K562 (cell line): ENCODE results near the gene PGRMC2. TPM values are rescaled to one million over a fixed set of nuclear protein-coding genes. Genes with fewer than 3 reads are reported as not detected.

Source experiments
- ATAC-seq: fragments of 200-7000 bp; cut with Tn5 transposase; 3 replicates; pipeline ENCODE4 v1.9.1; 2020; ENCODE audit warnings: moderate library complexity
- BruUV-seq: library from RNA; stranded (reverse); fragments of 400-500 nt; replicated peaks from 2 replicates; lab custom pipeline; 2021; lab: Mats Ljungman, UMichigan
- CTCF ChIA-PET: fragments of 300-600 bp; formaldehyde crosslinking; extraction: SDS; loops from one replicate; lab custom pipeline; 2021; ENCODE audit warnings: low intra/inter-chr PET ratio; lab: Yijun Ruan, JAX
- POLR2A ChIA-PET: fragments of 300-600, 350-650 bp; sonication (Branson Sonifier 250); formaldehyde crosslinking; extraction: SDS; loops from one replicate; lab custom pipeline; 2021; ENCODE audit warnings: antibody characterized with exemption, inconsistent platforms; lab: Yijun Ruan, JAX
- DNase-seq, 4 experiments: peaks; one replicate each; pipeline versions ENCODE4 v3.0.0 to v3.0.0-alpha.2; 2011 to 2018; ENCODE audit warnings: low spot score in 3 of 4, mixed read lengths in 3 of 4; ENCODE audit errors: extremely low read depth in 1 of 4
- FAIRE-seq: peaks from 2 replicates; lab custom pipeline; 2011; peaks lifted over from hg19 to GRCh38; lab: Jason Lieb, UNC
- H2AFZ ChIP-seq: 2 replicates; pipeline ENCODE4 v1.6.0; 2011; ENCODE audit warnings: low read depth, low read length, control low read depth, inconsistent platforms
- H3K27ac ChIP-seq: fragments of 200-600 bp; 3 replicates; pipeline ENCODE4 v1.8.0; 2011; ENCODE audit warnings: low read depth, mild to moderate bottlenecking, control low read depth, inconsistent platforms, low read length, moderate library complexity, mixed read lengths; ENCODE audit errors: extremely low read depth
- H3K27me3 ChIP-seq, 2 experiments: fragments of 300-600 bp in 1 of 2; 2 replicates in 1 of 2; 3 replicates in 1 of 2; pipeline versions ENCODE4 v1.6.0 to v1.8.0; 2011; ENCODE audit warnings: inconsistent platforms in 2 of 2, low read length in 2 of 2, mild to moderate bottlenecking in 1 of 2, mixed read lengths in 1 of 2, moderate library complexity in 1 of 2; ENCODE audit not compliant: control insufficient read depth in 2 of 2, insufficient read depth in 2 of 2
- H3K36me3 ChIP-seq: fragments of 300-600 bp; 3 replicates; pipeline ENCODE4 v1.8.0; 2011; ENCODE audit warnings: mild to moderate bottlenecking, low read length, inconsistent platforms; ENCODE audit not compliant: control insufficient read depth, insufficient read depth
- H3K4me1 ChIP-seq, 2 experiments: fragments of 200-600 bp in 1 of 2; replicated peaks in 1 of 2; 2 replicates in 1 of 2; 3 replicates in 1 of 2; pipeline versions ENCODE4 v1.5.1 to v1.8.0; 2011; ENCODE audit warnings: inconsistent platforms in 2 of 2, low read length in 2 of 2, mild to moderate bottlenecking in 1 of 2, mixed read lengths in 1 of 2, moderate library complexity in 1 of 2; ENCODE audit not compliant: control insufficient read depth in 2 of 2, insufficient read depth in 2 of 2
- H3K4me2 ChIP-seq: 2 replicates; pipeline ENCODE4 v1.6.1; 2011; ENCODE audit warnings: low read length, control low read depth, inconsistent platforms, mixed read lengths; ENCODE audit not compliant: insufficient read depth
- H3K4me3 ChIP-seq: fragments of 200-600 bp; sonication (generic), shearing (Covaris generic); 2 replicates; pipeline ENCODE4 v1.5.1; 2016; ENCODE audit warnings: control low read depth, inconsistent platforms
- H3K79me2 ChIP-seq: fragments of 200-600 bp; 3 replicates; pipeline ENCODE4 v1.8.0; 2011; ENCODE audit warnings: low read length, inconsistent platforms; ENCODE audit not compliant: control insufficient read depth, insufficient read depth
- H3K9ac ChIP-seq, 2 experiments: 2 replicates each; pipeline versions ENCODE4 v1.6.0 to v1.6.1; 2011; ENCODE audit warnings: low read depth in 2 of 2, low read length in 2 of 2, control low read depth in 1 of 2, inconsistent platforms in 1 of 2, mild to moderate bottlenecking in 1 of 2, mixed read lengths in 1 of 2; ENCODE audit not compliant: insufficient read depth in 1 of 2
- H3K9me1 ChIP-seq: one replicate; pipeline ENCODE4 v1.6.0; 2011; ENCODE audit warnings: inconsistent platforms, mild to moderate bottlenecking, low read length, moderate library complexity; ENCODE audit not compliant: control insufficient read depth, insufficient read depth
- H3K9me3 ChIP-seq: replicated peaks from 2 replicates; pipeline ENCODE4 v1.5.1; 2011; ENCODE audit warnings: low read depth, low read length, inconsistent platforms; ENCODE audit not compliant: control insufficient read depth, insufficient read depth
- H4K20me1 ChIP-seq: replicated peaks from 2 replicates; pipeline ENCODE4 v1.6.1; 2011; ENCODE audit warnings: low read length, inconsistent platforms, mixed read lengths; ENCODE audit not compliant: control insufficient read depth, insufficient read depth
- CBX5 ChIP-seq: IDR thresholded peaks from 2 replicates; pipeline ENCODE4 v1.6.1; 2014; ENCODE audit warnings: low read depth, borderline replicate concordance
- LARP7 ChIP-seq: fragments of 450-650 bp; IDR thresholded peaks from 2 replicates; pipeline ENCODE4 v1.6.1; 2016
- POLR2AphosphoS5 ChIP-seq: IDR thresholded peaks from 2 replicates; pipeline ENCODE4 v1.6.1; 2011; ENCODE audit warnings: mild to moderate bottlenecking, low read depth, low read length, moderate library complexity; ENCODE audit not compliant: control insufficient read depth, insufficient read depth
- TAF1 ChIP-seq: IDR thresholded peaks from 2 replicates; pipeline ENCODE4 v1.6.1; 2011; ENCODE audit warnings: mild to moderate bottlenecking, low read length, moderate library complexity; ENCODE audit not compliant: insufficient read depth, control insufficient read depth, severe bottlenecking; ENCODE audit errors: extremely low read depth
- TSC22D4 ChIP-seq: fragments of 450-650 bp; IDR thresholded peaks from 2 replicates; pipeline ENCODE4 v1.6.1; 2016; ENCODE audit warnings: missing genetic modification characterization, missing biosample characterization, control low read depth
- ZKSCAN1 ChIP-seq: fragments of 150-350 bp; IDR thresholded peaks from 2 replicates; pipeline ENCODE4 v1.6.1; 2016; ENCODE audit warnings: low read depth, low read length
- ZNF696 ChIP-seq: fragments of 250-450 bp; sonication (Bioruptor Pico); conservative IDR thresholded peaks from 2 replicates; pipeline ENCODE4 v1.4.0; 2020; ENCODE audit warnings: mild to moderate bottlenecking, moderate library complexity
- WGBS: fragments of 100-300 bp; shearing (Covaris generic); methylation state at CpG from one replicate; pipeline ENCODE4 v1.1.6; 2016; ENCODE audit warnings: low coverage, mixed read lengths; ENCODE audit not compliant: insufficient coverage; ENCODE audit errors: missing lambda C conversion rate; 5-methylcytosine and 5-hydroxymethylcytosine counted together
- in situ Hi-C: fragments of 300-500 bp; cut with MboI; formaldehyde crosslinking; loops from 4 replicates; pipeline ENCODE4 v1.15.0; 2018; ENCODE audit warnings: inconsistent platforms, mixed read lengths
- intact Hi-C: fragments of 100-400 bp; cut with micrococcal nuclease; formaldehyde crosslinking; loops from 2 replicates; pipeline ENCODE4 v1.14.2; 2022
- polyA plus RNA-seq, 8 experiments: library from polyadenylated mRNA; depleted of rRNA in 4 of 8; stranded (reverse) in 5 of 8; unstranded in 3 of 8; fragments of >200 nt; fragmentation: Nextera tagmentation in 2 of 8; fragmentation: Illumina TruSeq in 1 of 8; extraction: Ambion mirVana in 2 of 8; extraction: Trizol in 1 of 8; gene quantifications; 2 replicates each; pipeline versions ENCODE4 v1.2.1 to v1.2.3, GENCODE V29; 2011 to 2014; ENCODE audit warnings: inconsistent platforms in 1 of 8, missing spikeins in 1 of 8
- total RNA-seq, 7 experiments: library from RNA; depleted of rRNA in 6 of 7; stranded (reverse); fragments of >200 nt in 6 of 7; fragmentation: Illumina TruSeq in 2 of 7; extraction: Trizol in 2 of 7; gene quantifications; 2 replicates each; pipeline versions ENCODE4 v1.2.1 to v1.2.3, GENCODE V29; 2011 to 2021; ENCODE audit warnings: low replicate concordance in 1 of 7
- TF ChIP-seq, protein P1 (sequence below): fragments of 250-450 bp; sonication (Bioruptor Pico); IDR thresholded peaks from 2 replicates; pipeline ENCODE4 v1.5.0; 2021
- TF ChIP-seq, protein P2 (sequence below), 2 experiments: fragments of 450-650 bp in 1 of 2; sonication (generic) in 1 of 2; formaldehyde crosslinking in 1 of 2; IDR thresholded peaks; 2 replicates each; pipeline versions ENCODE4 v1.7.1 to v1.9.0; 2016 to 2022; ENCODE audit warnings: inconsistent platforms in 1 of 2, mild to moderate bottlenecking in 1 of 2, missing genetic modification reagents in 1 of 2

PGRMC2 gene
- total and polyA plus RNA-seq, 9 of the 15 experiments (the other 6 are each of a cell fraction or from before 2014, with no cell fraction given): 12.4 to 81.3 (median 22.7) TPM

DNA sequence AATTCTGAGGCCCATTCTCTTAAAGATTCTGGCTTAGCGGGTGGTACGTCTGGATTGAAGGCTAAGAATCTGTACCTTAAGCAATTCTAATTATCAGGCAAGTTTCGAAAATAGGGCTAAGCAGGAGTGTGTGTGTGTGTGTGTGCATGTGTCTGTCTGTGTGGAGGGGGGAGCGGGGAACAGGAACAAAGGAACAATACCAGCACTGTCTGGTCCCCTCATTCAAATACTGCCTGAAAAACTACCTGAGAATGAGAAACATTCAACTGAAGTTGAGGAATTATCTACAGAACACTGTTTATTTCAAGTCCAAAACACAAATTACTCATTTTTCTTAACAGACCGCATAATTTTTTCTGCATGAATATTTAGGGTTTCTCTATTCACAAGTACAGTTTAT, 18.6 kb downstream of the PGRMC2 start (continued):
- TF ChIP-seq, protein P1, sequence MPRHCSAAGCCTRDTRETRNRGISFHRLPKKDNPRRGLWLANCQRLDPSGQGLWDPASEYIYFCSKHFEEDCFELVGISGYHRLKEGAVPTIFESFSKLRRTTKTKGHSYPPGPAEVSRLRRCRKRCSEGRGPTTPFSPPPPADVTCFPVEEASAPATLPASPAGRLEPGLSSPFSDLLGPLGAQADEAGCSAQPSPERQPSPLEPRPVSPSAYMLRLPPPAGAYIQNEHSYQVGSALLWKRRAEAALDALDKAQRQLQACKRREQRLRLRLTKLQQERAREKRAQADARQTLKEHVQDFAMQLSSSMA (CRISPR knock-in tag): no peak

DNA sequence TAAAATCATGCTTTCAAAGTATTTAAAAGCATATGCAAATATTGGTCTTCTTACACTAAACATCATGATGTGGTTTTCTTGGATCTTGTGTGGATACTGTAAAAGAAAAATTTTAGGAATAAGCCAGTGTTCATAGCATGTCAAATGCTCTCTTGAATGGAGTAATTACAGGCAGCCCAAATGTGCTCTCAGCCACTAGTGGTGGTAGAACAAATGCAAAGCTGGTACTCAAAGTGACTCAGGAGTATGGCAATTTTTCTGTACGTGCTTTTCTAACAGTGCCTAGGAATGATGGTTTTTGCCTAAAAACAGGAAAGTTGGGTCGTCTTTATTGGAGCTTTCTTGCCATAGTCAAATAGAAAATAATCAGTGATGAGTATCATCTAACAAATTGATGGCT, 19.9 kb downstream of the PGRMC2 start:
- in situ Hi-C loops: no loop called here
- Histone ChIP-seq H3K9me3 (0 out of 2 replicates have a peak, but pooled peaks cover 3% of the 10 kb centered on the region), H3K4me2 (no peak overlapping the region), H3K9me1 (no peaks in the 10 kb centered on the region), H4K20me1 (no peaks in the 10 kb centered on the region), H3K9ac (no peak overlapping the region), H3K4me3 (no peak overlapping the region), H3K27me3 (no peaks in the 10 kb centered on the region), H3K79me2 (no peaks in the 10 kb centered on the region), H2AFZ (no peak overlapping the region), H3K36me3 (peaks cover 32% of the 10 kb centered on the region), H3K4me1 (no peaks in the 10 kb centered on the region), H3K27ac (no peak overlapping the region)
- ATAC-seq: no peak
- POLR2A ChIA-PET: interaction anchor here (1.1 kb wide), 1 partner anchor 15 kb away, joined by 3 read pairs; no protein-coding TSS in a partner anchor
- intact Hi-C loops: no loop called here
- FAIRE-seq: no peak
- CTCF ChIA-PET: no interaction called here
- no peak for DNase-seq
- BruUV-seq: no TSS peak
- WGBS: 34% methylated on average over 2 of the region's 2 CpGs
- TF ChIP-seq TSC22D4 (no peak), CBX5 (no peak), POLR2AphosphoS5 (no peak), ZKSCAN1 (no peak), LARP7 (no peak), ZNF696 (CRISPR knock-in tag) (no peak), TAF1 (no peak)
- TF ChIP-seq, protein P2, sequence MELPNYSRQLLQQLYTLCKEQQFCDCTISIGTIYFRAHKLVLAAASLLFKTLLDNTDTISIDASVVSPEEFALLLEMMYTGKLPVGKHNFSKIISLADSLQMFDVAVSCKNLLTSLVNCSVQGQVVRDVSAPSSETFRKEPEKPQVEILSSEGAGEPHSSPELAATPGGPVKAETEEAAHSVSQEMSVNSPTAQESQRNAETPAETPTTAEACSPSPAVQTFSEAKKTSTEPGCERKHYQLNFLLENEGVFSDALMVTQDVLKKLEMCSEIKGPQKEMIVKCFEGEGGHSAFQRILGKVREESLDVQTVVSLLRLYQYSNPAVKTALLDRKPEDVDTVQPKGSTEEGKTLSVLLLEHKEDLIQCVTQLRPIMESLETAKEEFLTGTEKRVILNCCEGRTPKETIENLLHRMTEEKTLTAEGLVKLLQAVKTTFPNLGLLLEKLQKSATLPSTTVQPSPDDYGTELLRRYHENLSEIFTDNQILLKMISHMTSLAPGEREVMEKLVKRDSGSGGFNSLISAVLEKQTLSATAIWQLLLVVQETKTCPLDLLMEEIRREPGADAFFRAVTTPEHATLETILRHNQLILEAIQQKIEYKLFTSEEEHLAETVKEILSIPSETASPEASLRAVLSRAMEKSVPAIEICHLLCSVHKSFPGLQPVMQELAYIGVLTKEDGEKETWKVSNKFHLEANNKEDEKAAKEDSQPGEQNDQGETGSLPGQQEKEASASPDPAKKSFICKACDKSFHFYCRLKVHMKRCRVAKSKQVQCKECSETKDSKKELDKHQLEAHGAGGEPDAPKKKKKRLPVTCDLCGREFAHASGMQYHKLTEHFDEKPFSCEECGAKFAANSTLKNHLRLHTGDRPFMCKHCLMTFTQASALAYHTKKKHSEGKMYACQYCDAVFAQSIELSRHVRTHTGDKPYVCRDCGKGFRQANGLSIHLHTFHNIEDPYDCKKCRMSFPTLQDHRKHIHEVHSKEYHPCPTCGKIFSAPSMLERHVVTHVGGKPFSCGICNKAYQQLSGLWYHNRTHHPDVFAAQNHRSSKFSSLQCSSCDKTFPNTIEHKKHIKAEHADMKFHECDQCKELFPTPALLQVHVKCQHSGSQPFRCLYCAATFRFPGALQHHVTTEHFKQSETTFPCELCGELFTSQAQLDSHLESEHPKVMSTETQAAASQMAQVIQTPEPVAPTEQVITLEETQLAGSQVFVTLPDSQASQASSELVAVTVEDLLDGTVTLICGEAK (IDR thresholded peaks at IDR 0.05): no peak
- TF ChIP-seq, protein P2 (CRISPR knock-in tag; IDR thresholded peaks at IDR 0.05): peak; percentile 2; the same call in 1 of the 2 replicates
